ENCODE measurements around the gene ZC3HAV1L.
"Not testable (repeated sequence)": the region's sequence is repeated elsewhere in the genome, so short reads cannot be mapped to it uniquely, and the experiment has no call there.

Gene ZC3HAV1L

DNA sequence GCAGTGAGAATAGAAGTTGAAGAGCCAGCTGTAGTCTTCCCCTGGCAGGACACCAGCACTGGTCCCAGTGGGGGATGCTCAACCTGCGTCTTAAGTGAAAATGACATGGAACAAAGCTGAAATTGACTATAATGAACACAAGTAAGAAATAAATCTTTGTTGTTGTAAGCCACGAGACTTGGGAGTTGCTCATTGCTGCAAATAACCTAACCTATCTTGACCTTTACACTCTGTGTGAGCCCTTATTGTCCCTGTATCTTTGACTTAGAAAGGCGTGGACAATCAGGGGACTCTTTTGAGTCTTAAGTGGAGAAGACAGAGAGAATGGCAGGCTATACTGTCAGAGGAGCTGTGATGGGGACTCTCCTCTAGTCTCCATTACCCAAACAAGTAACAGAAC is 16.9 kb downstream of the ZC3HAV1L start:
- DNase-seq = no peak

DNA sequence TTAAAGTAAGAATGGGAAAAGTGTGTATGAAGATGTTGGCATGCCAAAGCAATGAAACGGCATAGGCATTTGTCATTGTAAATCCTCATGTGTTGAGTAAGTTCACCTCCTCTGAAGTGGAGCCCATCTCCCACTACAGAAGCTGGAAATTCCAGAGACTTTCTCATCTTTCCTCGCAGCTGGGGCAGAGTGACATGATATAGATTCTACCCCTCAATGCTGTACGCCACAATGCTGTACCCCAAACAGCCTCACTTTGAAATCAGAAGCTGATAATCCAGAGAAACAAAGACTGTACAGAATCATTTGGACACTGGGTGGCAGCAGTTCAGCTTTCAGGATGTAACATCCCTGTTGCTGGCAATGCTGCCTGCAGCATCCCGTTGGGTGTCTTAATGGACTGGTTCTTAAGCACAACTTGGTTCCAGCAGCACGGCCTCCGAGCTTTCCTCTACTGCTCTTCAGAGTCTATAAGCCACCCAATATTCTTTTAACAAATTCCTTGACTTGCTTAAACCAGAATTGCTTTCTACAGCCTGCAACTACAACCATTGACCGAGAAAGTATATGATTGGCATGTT is 18.8 kb downstream of the ZC3HAV1L start:
- no peak for DNase-seq

DNA sequence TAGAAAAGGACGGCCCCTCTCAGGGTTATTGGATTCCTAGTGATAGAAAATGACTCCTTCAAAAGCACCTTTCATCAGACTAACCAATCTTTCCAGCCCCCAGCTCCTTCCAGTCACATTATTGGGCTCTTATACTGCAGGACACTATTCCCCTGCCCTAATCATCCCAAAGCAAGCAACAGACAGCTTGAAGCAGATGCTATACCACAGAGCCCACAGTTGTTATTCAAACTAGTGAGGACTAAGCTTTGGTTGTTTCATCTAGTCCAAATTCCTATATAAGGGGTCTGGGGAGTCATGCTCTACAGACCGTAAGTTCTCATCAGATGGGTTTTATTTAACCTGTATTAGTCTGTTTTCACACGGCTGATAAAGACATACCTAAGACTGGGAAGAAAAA is 24.5 kb downstream of the ZC3HAV1L start:
- DNase-seq = no peak

DNA sequence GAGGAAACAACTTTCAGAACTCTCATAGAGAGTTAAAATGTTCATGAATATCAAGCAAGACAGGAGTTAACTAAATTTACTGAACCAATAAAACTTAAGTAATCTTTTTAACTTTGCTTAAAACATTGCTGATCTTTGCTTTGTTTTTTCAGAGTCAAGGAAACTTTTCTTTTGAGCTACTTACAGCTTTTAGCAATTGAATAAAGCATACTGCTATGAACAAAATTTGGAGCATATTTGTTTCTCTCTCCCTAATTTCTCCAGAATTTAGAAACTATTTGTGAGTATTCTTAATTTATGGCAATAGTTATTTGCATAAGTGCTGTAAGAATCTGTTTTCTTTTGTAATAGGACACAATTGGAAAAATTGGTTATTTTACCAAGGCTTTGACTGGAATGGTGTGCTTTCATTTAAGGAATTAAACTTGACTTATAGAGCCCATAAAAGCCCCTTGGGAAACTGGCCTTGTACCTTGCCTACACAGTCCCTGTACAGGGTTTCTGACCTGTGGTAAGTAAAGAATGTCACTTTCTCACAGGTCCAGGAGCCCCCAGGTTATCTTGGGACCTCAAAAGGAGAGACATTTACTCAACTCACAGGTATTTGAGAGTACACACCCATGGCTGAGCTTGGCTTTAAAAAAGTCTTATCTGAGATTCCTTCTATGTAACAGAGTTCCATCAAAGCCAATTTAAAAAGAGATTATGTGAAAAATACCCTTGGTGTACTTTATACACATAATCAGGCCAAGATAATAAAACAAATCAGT is 31.3 kb downstream of the ZC3HAV1L start:
- DNase-seq = no peak

DNA sequence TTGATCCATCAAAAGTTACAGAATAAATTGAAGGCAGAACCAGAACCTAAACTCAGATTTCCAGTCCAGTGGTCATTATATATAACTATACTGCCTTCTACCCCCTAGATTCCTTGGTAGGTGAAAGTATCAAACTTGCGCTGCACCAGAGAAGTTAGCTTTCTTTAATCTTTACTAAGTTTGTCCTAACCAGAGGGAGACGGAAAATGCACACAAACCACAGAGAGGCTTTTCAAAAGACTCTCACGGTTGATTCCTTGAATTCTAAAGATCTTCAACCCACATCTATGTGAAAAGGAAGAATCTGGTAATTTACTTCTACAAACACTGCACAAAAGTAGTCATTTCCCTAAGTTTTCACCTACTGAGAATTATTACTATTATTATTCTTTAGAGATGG is 36.4 kb downstream of the ZC3HAV1L start:
- DNase-seq = no peak

DNA sequence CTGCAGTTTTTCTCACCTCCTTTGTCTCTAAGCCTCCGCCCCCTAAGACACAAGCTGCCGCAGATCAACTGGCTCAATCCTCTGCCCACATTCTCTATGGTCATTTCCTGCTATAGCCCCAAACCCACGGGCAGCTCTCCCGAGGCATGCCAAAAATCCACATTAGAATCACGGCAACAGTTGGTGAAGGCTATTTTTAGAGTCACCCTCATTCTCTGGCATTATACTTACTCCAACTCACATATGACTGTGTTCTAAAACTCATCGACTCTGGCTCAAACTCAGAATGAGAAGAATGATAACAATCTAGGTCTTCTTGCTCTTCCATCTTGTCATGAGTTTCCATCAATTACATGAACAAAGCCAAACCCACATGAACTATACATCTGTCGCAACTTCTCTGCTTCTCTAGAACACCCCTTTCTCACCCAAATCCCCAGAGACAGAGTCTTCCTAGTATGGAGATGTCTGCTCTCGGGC is 43.8 kb downstream of the ZC3HAV1L start:
- no peak for DNase-seq

DNA sequence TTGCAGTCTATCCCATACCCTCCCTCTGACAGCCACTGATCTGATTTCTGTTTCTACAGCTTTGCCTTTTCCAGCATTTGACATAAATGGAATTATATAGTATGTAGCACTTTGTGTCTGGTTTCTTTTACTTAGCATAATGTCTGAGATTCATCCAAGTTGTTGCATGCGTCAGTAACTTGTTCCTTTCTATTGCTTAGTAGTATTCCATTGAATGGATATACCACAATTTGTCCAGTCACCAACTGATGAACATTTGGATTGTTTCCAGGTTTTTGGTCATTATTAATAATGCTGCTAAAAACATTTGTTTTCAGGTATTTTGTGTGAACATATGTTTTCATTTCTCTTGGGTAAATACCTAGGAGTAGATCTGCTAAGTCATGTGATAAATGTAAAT is 48.2 kb downstream of the ZC3HAV1L start:
- DNase-seq = no peak

DNA sequence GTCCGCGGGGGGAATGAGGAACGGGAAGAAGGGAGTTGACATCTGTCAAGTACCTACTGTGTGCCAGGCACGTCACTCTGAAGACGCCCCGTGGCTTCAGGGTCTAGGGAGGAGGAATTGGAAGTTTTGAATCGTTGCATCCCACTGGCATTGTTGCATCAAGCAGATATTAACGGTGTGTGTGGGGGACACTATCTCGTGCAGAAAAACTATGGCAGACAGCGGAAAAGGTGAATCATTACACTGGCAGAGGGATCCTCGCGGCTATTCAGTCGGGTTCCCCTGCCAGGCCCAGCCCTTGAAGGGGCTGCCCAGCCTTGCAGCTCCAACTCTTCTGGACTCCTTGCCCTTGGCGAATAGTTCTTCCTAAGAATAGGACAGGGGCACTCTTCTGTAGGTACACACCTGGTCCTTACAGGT is 53.6 kb downstream of the ZC3HAV1L start:
- no peak for DNase-seq

DNA sequence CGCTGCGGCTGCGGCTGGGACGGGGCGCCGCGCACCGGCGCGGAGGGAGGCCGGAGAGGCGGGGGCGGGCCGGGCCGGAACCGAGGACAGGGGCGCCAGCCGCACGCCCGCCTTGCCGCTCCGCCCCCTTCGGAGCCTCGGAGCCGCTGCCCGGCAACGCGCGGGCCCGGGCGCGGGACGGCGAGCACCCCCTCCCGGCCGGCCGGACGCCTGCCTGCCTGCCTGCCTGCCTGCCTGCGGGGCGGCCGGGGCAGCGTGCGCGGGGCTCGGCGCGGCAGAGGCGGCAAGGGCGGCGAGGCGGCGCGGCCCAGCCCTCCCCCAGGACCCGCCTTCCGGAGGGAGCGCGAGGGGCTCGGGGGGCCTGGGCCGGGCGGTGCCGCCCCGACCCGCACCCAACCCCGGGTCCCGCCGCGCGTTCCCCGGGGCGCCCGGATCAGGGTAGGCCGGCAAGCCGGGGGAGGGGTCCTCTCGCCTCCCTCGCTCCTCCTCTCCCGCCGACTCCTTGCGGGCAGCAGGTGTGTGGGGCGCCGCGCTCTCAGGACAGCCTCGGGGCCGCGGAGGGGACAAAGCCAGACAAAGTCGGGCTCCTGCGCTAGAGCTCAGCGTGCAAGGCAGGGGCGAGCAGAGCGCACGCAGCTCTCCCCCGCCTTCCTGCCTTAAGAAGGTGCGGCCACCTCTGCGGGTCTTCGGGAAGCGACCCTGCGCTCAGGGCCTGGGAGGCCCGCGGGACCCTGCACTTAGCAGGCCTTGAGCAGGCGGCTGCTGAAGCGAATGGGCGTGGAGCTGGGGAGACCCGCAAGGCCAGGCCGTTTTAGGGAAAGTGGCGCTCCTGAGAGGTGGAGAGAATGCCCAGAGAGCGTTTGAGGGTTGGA is 54.3 kb downstream of the ZC3HAV1L start, which contains the start of gene KIAA1549:
Gene KIAA1549, minus strand, starts transcription at position 58 of the 872 bp plus-strand sequence. CDS start 120 bp downstream, outside the sequence.
- peak; percentile 89 for DNase-seq

DNA sequence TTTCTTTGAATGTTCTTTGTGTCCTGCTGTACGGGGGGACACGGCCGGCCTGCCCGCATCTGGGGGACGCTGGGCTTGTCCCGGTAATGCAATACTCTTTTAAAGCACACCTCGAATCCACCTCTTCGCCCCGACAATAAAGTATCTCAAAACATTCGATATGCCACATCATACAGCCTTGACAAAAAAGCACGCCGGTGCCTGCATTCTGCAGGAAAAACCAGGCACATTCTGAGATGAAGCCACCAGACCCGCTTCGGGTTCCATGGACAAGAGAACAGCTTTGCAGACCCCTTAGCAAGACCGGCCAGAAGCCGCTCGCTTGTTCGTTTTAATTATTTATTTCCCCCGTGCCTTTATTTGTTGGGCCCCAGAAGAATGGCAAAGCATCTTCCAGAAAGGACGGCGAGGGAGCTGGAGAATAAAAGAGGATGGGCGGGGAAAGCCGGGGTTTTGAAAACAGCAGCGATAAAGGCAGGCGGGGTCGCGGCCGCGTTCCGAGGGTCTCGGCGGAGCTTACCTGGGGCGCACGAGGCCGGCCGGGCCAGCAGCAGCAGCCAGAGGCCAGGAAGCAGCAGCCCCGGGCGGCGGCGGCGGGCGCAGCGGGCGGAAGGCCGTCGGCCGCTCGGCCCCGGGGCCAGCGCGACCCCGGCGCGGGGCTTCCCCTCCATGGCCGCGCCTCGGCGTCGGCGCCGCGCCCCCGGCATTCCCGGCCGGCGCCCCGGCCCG is 55.1 kb downstream of the ZC3HAV1L start:
- DNase-seq = peak; percentile 75

DNA sequence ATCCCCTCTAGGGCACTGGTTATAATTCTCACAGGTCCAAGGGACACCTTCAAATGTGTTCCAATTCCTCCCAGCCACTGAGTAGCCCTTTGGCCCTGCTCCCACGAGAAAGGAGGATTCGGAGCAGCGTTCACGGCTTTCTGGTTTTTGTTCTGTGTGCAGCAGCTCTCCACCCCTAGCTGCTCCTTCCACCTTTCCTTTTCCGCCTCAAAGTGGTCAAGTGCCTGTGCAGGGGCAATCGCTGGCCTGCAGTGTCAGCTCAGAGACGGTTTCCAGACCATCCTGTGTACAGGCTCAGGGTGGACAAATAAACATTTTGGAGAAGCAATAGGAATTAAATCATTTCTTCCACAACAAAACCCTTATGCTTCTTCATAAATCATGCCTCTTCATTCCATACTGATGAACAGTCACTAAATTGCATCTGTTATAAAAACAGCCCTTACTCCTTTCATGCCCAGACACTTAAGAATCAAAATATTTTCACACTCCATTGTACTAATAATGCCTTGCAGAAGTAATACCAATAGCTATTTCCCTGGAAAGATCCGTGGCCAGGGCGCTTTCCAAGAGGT is 55.8 kb downstream of the ZC3HAV1L start:
- DNase-seq = peak; percentile 39

DNA sequence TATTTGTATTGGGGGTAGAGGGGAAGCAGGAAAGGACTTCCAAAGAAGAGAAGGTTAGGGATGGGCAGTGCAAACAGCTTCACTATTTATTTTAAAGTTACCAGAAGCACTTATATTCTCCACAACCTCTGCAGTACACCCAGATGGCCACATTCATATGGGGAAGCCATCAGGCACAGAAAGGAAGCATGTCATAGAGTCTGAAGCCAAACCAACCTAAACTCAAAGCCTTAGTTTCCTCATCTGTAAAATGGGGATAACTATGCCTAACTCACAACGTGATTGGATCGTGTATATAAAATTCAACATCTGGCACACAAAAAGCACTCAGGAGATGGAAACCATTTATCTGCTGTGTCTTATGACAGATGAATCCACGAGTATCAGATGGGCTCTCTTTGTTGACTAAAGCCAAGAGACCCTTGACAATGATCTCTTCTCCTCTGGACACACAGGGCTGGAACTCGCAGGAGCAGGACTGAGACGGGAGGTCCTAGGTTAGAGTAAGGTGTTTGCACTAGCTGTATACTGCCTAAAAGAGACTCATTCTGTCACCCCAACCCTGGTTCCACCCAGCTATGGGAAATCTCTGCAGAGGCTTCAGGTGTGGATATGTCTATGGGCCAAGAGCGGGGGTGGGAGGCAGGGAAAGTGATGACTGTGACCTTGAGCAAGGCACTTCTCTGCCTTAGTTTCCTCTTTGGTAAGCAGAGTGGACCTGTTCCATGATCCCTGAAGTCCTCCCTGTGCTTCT is 56.4 kb downstream of the ZC3HAV1L start:
- no peak for DNase-seq

DNA sequence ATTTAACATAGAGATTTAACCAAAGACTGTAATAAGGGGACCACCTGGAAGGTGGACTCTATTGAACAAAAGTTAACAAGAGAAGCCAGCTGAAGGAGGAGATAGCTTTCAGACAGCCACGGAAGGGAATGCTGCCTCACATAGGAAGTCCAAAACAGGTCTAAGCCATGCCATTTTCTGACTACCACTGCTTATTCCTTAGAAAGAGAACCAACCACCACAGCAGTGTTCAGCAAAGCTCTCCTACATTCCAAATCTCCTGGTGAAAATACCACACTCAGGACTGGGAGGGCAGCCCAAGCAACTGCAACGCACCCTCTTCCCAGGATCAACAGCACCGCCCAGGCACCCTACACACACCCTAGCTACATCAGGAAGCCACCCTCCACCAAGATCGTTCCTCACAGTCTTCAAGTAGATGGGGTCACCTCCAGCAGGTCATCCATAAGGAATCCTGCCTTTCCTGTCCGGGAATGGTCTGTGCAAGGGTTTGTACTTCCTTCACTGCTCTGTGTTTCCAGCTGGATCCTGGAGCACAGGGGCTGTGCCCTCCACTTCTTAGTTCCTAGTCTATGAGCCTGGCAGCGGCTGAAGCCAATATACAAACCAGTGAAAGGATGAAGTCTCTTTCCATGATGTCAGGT is 57.2 kb downstream of the ZC3HAV1L start:
- DNase-seq = no peak

DNA sequence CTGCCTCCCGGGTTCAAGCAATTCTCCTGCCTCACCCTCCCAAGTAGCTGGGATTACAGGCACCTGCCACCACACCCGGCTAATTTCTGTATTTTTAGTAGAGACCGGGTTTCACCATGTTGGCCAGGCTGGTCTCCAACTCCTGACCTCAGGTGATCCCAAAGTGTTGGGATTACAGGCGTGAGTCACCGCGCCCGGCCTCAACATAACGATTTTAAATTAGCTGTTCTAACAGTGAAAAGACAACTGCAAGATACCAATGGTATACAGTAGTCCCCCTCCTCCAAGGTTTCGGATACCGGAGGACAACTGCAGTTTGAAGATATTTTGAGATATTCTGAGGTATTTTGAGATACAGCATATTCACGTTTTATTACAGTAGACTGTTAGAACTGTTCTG is 59.7 kb downstream of the ZC3HAV1L start:
- not testable (repeated sequence) for DNase-seq
